ENCODE data around the gene TCERG1. TPM values are rescaled to one million over a fixed set of nuclear protein-coding genes. Genes with fewer than 3 reads are reported as not detected.

TCERG1 gene
- total and polyA plus RNA-seq, 9 of the 15 experiments (the other 6 are each of a cell fraction or from before 2014, with no cell fraction given) = 50.3 to 148 (median 119) TPM

GRCh38 chr5:146446861-146447733 is at the start of gene TCERG1 (continued):
- TF ChIP-seq SP2 (IDR thresholded peaks at IDR 0.05; ENCODE audit: extremely low read depth, low read depth, low read length, poor library complexity, severe bottlenecking) (peak; percentile 93), CREB1 (IDR thresholded peaks at IDR 0.05) (peak; percentile 62; the same call in 1 of the 2 replicates), CREB1 (CRISPR knock-in tag; IDR thresholded peaks at IDR 0.05) (peak; percentile 53), YBX1 (IDR thresholded peaks at IDR 0.05) (no peak), MTA2 (IDR thresholded peaks at IDR 0.05; ENCODE audit: low read depth) (no peak), ZC3H4 (CRISPR knock-in tag; IDR thresholded peaks at IDR 0.05; ENCODE audit: borderline replicate concordance) (no peak), ZNF395 (CRISPR knock-in tag; IDR thresholded peaks at IDR 0.05) (peak; percentile 98), CHD4 (IDR thresholded peaks at IDR 0.05; ENCODE audit: insufficient read depth, insufficient replicate concordance, low read depth, low read length, poor library complexity, severe bottlenecking) (no peak), SMAD3 (CRISPR knock-in tag; conservative IDR thresholded peaks at IDR 0.05) (peak; percentile 94), CBX5 (IDR thresholded peaks at IDR 0.05; ENCODE audit: borderline replicate concordance, low read depth) (no peak), NFIC (IDR thresholded peaks at IDR 0.05) (no peak), BRF1 (IDR thresholded peaks at IDR 0.05; ENCODE audit: borderline replicate concordance, extremely low read depth, insufficient read length) (no peak), ARID2 (IDR thresholded peaks at IDR 0.05) (no peak), PTRF (tag; IDR thresholded peaks at IDR 0.05) (peak; percentile 90), DMBX1 (CRISPR knock-in tag; IDR thresholded peaks at IDR 0.05; ENCODE audit: borderline replicate concordance) (peak; percentile 96), SMARCA4 (IDR thresholded peaks at IDR 0.05) (no peak), RBM22 (IDR thresholded peaks at IDR 0.05; ENCODE audit: low read depth, low read length, poor library complexity, severe bottlenecking) (peak; percentile 83), KAT8 (IDR thresholded peaks at IDR 0.05; ENCODE audit: low read depth) (no peak), NR4A1 (CRISPR knock-in tag; IDR thresholded peaks at IDR 0.05) (peak; percentile 90), NR4A1 (tag; IDR thresholded peaks at IDR 0.05) (peak; percentile 97)
- TF ChIP-seq, protein P1, sequence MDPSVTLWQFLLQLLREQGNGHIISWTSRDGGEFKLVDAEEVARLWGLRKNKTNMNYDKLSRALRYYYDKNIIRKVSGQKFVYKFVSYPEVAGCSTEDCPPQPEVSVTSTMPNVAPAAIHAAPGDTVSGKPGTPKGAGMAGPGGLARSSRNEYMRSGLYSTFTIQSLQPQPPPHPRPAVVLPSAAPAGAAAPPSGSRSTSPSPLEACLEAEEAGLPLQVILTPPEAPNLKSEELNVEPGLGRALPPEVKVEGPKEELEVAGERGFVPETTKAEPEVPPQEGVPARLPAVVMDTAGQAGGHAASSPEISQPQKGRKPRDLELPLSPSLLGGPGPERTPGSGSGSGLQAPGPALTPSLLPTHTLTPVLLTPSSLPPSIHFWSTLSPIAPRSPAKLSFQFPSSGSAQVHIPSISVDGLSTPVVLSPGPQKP (CRISPR knock-in tag; IDR thresholded peaks at IDR 0.05) = no peak
- TF ChIP-seq, protein P2, sequence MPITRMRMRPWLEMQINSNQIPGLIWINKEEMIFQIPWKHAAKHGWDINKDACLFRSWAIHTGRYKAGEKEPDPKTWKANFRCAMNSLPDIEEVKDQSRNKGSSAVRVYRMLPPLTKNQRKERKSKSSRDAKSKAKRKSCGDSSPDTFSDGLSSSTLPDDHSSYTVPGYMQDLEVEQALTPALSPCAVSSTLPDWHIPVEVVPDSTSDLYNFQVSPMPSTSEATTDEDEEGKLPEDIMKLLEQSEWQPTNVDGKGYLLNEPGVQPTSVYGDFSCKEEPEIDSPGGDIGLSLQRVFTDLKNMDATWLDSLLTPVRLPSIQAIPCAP (CRISPR knock-in tag; IDR thresholded peaks at IDR 0.05; ENCODE audit: borderline replicate concordance) = no peak
- TF ChIP-seq, protein P3, sequence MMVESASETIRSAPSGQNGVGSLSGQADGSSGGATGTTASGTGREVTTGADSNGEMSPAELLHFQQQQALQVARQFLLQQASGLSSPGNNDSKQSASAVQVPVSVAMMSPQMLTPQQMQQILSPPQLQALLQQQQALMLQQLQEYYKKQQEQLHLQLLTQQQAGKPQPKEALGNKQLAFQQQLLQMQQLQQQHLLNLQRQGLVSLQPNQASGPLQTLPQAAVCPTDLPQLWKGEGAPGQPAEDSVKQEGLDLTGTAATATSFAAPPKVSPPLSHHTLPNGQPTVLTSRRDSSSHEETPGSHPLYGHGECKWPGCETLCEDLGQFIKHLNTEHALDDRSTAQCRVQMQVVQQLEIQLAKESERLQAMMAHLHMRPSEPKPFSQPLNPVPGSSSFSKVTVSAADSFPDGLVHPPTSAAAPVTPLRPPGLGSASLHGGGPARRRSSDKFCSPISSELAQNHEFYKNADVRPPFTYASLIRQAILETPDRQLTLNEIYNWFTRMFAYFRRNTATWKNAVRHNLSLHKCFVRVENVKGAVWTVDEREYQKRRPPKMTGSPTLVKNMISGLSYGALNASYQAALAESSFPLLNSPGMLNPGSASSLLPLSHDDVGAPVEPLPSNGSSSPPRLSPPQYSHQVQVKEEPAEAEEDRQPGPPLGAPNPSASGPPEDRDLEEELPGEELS (CRISPR knock-in tag; IDR thresholded peaks at IDR 0.05; ENCODE audit: borderline replicate concordance) = peak; percentile 67; the same call in 1 of the 2 replicates
